Fibroblast of skin of left quadriceps (primary cell): ENCODE measurements around the gene ABCC12.
"Not testable (repeated sequence)": the region's sequence is repeated elsewhere in the genome, so short reads cannot be mapped to it uniquely, and the experiment has no call there.

Experiments used
- DNase-seq, 2 experiments: peaks; one replicate each; pipeline ENCODE4 v3.0.0-alpha.2; 2013; ENCODE audit warnings: low read depth in 2 of 2

Gene ABCC12

GRCh38 chr16:48155926-48156789 is at the start of gene ABCC12:
TSS of gene ABCC12 (minus strand) at chr16:48155993. CDS start at chr16:48146424, 9,569 bp downstream.
- DNase-seq, result no peak

DNA sequence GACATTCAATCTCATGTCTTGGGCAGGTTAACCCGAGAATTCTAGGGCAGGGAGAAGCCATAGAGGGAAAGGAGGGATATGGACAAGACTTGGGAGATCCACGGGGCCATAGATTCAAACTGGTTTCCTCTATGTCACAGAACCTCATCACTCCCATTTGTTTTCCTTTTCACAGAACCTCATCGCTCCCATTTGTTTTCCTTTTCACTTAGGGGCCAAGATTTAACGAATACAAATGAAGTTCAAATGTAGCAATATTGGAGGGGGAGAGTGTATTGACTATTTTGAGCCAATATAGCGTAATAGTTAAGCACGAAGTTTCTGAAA is 49.0 kb upstream of the ABCC12 start:
- no peak for DNase-seq

DNA sequence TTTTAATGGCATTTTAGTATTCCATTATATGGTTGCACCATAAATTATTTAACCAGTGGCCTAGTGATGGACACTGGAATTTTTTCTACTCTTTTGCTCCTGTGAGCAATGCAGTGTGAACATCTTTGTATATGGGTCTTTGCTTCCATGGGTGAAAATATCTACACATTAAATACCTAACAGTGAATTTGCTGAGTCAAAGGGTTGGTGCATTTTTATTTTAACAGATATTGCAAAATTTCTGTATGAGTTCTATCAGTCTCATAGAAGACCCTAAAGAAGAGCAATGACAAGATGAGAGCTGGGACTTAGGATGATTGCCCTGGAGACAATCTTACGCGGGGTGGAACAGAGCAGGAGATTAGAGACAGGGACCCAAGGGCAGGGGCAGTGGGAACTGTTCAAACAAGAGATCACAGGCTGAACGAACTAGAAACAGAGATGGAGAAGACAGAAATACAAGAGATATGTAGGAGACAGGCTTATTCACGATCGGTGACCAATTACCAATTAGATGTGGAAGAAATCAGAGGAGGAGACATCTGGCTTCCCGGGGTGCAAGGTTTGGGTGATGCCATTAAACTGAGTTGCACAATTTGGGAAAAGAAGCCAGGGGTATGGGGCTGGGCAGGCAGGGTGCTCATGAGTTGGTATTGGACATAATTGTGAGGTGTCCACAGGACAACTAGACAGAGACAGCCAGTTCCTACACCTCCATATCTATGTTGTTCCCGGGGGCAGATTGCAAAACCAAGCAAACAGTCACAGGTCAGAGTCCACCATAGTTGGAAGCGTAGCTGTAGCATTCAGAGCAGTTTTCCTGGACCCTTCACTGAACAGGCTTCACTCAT is 48.4 kb upstream of the ABCC12 start:
- no peak for DNase-seq

- DNase-seq, result no peak
Observed at GRCh38 chr16:48201515-48202201, 45.9 kb upstream of the ABCC12 start.

GRCh38 chr16:48197294-48197693 is 41.5 kb upstream of the ABCC12 start:
- no peak for DNase-seq

DNA sequence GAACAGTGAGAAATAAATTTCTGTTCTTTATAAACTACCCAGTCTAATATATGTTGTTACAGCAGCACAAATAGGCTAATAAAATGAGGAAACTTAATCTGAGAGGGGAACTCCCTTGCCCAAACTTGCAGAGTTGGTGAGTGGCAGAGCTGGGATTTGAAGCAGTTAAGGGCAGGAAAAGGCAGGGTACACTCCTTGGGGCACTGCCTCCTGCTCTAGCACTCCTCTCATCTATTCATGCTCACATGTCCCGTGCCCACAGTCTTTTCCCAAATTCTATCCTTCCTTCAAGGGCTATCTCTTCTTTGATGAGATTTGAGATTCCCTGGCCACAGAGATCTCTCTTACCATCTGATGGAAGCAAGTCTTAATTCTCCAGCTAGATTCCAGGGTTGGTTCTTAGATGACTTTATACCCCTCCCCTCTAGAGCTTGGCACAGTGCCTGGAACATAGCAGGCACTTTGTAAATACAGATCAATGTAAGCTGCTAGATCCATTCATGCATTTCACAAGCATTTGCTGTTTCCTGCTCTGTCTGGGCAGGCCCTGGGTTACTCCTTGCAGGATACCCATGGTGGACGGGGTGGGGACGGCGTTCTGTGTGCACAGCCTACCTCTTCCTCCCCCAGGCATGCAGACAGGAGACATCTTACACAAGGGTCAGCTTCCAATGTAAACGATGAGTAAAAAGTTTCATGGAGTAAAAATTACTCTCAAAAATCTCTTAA is 39.2 kb upstream of the ABCC12 start:
- DNase-seq, result no peak

DNA sequence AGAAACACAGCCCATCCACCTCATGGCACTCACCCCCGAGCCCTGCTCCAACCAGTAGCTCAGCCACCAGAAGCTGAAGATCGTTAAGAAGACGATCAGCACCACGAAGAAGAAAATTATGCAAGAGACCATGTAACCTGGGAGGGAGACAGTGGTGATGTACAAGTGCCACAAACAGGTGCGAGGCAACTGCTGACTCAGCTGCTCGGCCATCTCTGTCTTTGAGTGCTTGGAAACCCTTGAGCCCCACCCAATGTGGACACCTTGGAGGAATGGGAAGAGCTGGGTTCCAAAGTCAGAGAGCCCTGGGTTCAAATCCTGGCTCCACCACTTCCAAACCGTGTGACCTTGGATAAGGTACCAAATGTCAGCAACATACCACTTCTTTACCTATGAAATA is 38.1 kb upstream of the ABCC12 start:
- no peak for DNase-seq

DNA sequence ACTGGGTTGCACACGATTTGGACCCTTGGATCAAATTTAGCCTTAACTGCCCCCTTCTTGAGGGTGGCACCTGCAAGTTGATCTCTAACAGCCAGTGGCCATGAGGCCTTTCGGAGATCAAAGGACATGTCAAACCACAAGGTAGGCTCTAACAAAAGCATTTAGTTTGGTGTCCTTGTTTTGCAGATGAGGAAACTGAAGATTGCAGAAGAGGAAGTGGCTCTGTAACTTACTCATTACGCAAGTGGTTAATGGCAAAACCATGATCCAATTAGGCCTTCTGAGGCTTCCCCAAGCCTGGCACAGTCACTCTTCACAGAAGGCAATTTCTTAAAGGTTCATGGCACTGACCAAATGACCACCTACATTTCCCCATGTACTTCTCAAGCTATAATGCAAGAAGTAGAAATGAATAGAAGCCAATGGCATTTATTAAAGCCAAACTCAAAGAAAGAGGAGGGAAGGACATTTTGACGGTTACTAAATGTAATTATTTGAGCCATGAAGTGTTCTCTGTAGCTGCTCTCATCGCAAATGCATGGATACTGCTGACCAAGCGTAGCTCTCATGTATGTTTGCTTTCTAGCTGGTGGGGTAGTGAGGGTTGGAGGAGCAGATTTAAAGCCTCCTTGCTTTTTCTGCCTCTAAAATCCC is 32.8 kb upstream of the ABCC12 start:
- DNase-seq, result no peak

DNA sequence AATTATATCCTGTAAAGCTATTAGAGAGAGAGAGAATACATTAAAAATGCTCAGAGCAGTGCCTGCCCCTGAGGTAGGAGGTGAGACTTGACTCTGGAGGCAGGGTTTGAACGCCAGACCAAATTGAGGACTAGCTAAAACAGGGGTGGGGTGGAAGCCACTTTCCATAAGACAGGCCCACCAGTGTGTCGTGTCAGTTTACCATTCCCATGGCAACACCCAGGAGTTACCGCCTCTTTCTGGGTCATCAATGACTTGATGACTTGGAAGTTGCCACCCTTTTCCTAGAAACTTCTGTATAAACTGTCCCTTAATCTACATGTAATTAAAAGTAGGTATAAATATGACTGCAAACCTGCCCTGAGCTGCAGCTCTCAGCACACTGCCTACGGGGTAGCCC is 32.0 kb upstream of the ABCC12 start:
- DNase-seq, result no peak

DNA sequence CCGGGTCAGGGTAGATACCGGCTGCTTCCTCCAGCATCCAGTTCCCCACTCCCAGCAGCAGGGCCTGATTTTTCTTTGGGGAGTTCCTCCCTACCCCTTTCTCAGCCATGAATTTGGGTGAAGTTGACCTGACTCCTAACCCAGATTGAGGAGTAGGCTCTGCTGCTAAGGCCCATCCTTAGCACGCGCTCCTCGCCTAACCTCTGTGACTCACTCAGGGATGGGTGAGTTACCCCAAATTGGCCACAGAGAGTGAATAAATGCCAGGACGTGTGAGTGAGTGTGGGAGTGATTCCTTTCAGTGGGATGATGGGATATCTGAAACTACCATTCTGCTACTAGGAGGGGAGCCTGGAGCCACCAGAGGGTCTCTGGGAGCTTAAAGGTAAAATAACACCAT is 28.9 kb upstream of the ABCC12 start:
- no peak for DNase-seq

- no peak for DNase-seq
Observed at GRCh38 chr16:48182979-48183537, 27.3 kb upstream of the ABCC12 start.

DNA sequence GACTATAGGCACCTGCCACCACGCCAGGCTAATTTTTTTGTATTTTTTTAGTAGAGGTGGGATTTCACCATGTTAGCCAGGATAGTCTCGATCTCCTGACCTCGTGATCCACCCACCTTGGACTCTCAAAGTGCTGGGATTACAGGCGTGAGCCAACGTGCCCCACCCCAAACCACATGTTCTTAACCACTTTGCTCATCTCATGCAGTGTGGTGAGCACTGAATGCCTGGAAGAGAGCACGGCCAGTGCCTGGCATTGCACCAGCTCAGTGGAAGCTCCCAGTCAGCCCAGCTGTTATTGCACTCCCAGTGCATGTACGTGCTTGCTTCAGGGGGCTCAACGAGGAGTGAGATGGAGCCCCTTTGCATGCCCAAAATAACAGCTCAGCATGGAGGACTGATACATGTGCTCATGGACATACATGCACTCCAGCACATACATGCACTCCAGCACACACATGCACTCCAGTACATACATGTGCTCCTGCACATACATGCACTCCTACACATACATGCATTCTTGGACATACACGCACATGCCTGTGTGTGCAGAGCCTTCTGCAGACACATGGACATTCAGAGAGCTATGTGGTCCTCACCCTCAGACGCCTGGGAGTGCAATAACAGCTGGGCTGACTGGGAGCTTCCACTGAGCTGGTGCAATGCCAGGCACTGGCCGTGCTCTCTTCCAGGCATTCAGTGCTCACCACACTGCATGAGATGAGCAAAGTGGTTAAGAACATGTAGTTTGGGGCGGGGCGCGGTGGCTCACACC is 26.1 kb upstream of the ABCC12 start:
- not testable (repeated sequence) for DNase-seq

DNA sequence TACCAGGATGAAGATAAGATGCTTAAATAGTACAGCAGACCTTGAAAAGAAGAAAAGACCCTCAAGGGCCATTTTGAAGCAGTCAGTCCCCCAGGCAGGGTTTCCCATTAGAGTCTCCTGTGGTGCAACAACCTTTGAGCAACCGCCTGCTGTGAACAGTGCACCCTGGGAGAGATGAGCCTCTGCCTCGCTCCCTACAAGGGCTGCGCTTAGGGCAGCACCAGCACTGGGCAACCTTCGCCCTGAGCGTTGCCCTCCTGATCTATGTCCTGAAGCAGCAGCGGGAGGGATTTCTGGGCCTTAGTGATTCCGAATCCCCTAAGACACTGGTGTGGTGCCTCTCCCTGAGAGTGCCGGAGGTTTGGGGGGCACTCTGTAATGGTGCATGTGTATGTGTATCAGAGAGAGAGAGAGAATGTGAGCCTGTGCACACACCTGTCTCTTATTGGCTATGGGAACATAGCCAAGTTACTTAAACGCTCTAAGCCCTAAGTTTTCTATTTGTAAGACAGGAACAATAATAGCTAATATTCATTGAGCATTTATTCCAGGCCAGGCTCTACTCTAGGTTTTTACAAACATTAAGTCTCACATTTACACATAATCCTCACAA is 25.2 kb upstream of the ABCC12 start:
- DNase-seq, result no peak

GRCh38 chr16:48176635-48177408 is 21.0 kb upstream of the ABCC12 start:
- no peak for DNase-seq

DNA sequence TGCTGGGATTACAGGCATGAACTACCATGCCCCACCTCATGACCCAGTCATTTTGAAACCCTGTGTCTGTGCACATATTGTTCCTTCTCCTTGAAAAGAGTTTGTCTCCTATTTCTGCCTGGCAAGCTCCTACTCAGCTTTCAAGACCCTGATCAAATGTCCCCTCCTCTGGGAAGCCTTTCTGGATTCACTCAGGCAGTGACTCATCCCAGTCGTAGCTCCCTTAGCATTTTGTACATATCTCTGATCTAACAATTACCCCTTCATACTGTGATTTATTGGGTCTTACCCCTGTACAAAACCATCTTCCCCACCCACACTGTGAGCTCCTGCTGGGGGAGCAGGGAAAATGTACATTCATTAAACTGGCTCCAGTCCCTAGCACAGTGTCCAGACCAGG is 18.1 kb upstream of the ABCC12 start:
- no peak for DNase-seq

DNA sequence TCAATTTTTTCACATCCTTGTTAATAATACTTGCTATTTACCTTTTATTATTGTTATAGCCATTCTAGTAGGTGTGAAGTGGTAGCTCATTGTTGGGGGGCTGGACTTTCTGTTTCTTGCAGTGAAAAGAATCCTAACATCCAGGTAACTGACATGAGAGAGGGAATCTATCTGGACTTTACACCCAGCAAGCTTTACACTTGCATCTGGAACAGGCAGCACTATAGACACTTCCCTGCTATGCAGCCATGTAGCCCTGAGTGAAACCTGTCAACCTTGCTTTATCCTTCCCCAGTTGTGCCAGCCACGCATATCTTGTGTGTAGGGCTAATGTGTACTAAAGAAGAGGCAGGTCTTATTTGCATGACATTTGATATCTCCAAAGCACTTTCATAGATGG is 16.9 kb upstream of the ABCC12 start:
- DNase-seq, result no peak

DNA sequence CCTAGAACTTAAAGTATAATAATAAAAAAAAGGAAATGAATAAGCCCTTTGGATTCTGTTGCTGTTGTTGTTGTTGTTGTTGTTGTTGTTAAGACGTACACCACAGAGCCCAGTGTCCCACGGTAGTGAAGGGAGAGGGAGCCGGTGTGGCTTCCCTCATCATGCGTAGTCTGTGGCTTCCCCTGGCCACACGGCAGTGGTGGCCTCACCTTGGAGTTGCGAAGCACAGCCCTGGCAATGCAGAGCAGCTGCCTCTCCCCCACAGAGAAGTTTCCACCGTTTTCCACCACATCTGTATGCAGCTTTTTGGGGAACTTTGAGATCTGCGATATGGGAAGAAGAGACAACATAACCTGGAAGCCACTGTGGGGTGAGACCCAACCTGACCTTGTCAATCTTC is 14.1 kb upstream of the ABCC12 start:
- DNase-seq, result no peak

DNA sequence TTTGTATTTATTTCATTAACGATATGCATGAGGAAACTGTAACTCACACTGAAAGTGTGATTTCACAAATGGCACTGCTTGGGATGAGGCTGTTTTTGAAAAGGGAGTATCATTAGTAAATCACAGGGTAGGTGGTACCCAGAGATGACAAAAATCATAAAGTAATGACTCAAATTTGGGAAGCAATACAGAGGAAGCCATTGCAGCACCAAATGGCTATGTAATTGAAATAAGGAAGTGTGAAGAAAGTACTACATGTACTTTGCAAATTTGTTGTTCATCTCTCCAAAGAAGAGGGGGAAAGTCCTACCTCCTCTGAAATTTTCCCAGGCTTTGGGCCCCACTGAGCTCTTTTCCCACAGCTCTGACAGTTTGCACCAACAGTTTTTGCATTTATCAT is 12.3 kb upstream of the ABCC12 start:
- DNase-seq, result no peak

DNA sequence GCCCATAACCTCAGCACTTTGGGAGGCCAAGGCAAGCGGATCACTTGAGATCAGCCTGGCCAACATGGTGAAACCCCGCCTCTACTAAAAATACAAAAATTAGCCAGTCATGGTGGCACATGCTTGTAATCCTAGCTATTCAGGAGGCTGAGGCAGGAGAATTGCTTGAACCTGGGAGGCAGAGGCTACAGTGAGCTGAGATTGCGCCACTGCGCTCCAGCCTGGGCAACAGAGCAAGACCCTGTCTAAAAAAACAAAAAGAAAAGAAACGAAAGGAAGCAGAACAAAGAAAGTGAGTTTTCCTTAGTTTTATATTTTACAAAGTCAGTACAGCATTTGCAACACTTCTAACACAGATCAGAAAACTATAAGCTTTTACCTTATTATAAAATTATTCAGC is 10.8 kb upstream of the ABCC12 start:
- DNase-seq, result not testable (repeated sequence)
